CD4-positive, alpha-beta T cell treated with Interleukin-6 at 100 ng/mL for 8 hours (primary cell): Measurements from ENCODE around the gene TRAK2.

Source experiments
- DNase-seq: peaks from one replicate; pipeline ENCODE4 v3.0.0-alpha.2; 2020; ENCODE audit warnings: mixed read lengths, low spot score

Gene TRAK2

GRCh38 chr2:201361078-201361733, 90.1 kb downstream of the TRAK2 start:
- peak; percentile 8 for DNase-seq

- no peak for DNase-seq
Observed at GRCh38 chr2:201360256-201360655, 91.0 kb downstream of the TRAK2 start.

- no peak for DNase-seq
Observed at GRCh38 chr2:201358684-201359083, 92.6 kb downstream of the TRAK2 start.

- DNase-seq = no peak
Observed at GRCh38 chr2:201357221-201357620, 94.0 kb downstream of the TRAK2 start, which contains the start of gene FLACC1. TSS of gene FLACC1 (minus strand) at chr2:201357345. CDS start at chr2:201351404, 5,941 bp downstream.

GRCh38 chr2:201353116-201353515, 98.1 kb downstream of the TRAK2 start:
- DNase-seq = no peak

- no peak for DNase-seq
Observed at GRCh38 chr2:201350879-201351278, 100.4 kb downstream of the TRAK2 start.

GRCh38 chr2:201349601-201350000, 101.7 kb downstream of the TRAK2 start:
- DNase-seq = no peak

GRCh38 chr2:201348758-201349157, 102.5 kb downstream of the TRAK2 start:
- no peak for DNase-seq

GRCh38 chr2:201347138-201347537, 104.1 kb downstream of the TRAK2 start:
- DNase-seq = no peak

- no peak for DNase-seq
Observed at GRCh38 chr2:201345625-201346213, 105.5 kb downstream of the TRAK2 start.

- no peak for DNase-seq
Observed at GRCh38 chr2:201344663-201345366, 106.4 kb downstream of the TRAK2 start.

GRCh38 chr2:201343559-201343958, 107.7 kb downstream of the TRAK2 start:
- no peak for DNase-seq

GRCh38 chr2:201342923-201343322, 108.3 kb downstream of the TRAK2 start:
- DNase-seq = no peak

GRCh38 chr2:201329409-201329808, 121.8 kb downstream of the TRAK2 start:
- no peak for DNase-seq

- no peak for DNase-seq
Observed at GRCh38 chr2:201327678-201328077, 123.6 kb downstream of the TRAK2 start.
